HFF-Myc (cell line): Measurements from ENCODE around the gene ARID5B.
A peak's percentile ranks its signal among the peaks of the same experiment; 100 is the strongest.

Source experiments
- DNase-seq: peaks from one replicate; pipeline ENCODE4 v3.0.0-alpha.2; 2011; ENCODE audit warnings: low read depth; ENCODE audit errors: extremely low read depth
- H3K4me3 ChIP-seq: replicated peaks from 2 replicates; pipeline ENCODE4 v1.5.1; 2011; ENCODE audit warnings: low read depth, mild to moderate bottlenecking, control low read depth, low read length
- TF ChIP-seq, protein P1 (sequence below): IDR thresholded peaks from 2 replicates; pipeline ENCODE4 v1.5.1; 2012; ENCODE audit warnings: mild to moderate bottlenecking, low read depth, low read length, control low read depth; ENCODE audit errors: missing control alignments

The ARID5B gene

DNA sequence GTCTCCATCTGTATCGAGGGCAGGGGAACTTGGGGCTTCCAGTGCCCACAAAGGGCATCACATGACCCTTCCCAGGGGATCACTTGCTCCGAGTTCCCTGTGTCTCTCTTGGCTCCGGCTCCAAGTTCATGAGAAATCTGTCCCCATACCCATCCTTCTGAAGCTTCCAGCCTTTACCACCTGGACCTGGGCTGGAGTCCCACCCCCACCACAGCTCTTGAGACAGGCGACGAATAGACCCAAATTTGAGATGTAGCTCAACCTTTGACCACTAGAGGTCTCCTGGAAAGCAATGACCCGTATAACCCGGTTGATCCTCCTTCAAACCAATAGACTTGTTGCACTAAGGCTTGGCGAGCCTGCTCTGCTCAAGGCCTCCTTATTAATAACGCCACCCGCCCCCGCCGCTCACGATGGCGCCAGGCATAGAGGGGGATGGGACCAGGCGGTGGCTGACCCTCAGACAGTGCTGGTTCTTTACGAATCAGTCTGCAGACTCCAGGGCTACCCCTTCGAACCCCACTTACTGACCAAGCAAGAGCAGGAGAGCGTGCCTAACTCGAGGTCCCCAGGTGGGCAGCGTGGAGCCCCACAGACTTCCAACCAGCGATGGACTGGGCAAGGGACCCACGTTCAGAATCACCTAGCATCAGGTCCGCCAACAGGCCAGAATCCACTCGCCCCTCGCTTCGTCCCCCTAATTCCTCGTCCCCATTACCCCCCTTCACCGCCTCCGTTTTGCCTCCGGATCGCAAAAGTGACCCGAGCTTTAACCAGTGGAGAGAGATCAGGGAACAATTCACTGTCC lies 4.4 kb upstream of the ARID5B start:
- DNase-seq, result peak; percentile 67
- H3K4me3 ChIP-seq, result no peak overlapping the region
- TF ChIP-seq, protein P1, sequence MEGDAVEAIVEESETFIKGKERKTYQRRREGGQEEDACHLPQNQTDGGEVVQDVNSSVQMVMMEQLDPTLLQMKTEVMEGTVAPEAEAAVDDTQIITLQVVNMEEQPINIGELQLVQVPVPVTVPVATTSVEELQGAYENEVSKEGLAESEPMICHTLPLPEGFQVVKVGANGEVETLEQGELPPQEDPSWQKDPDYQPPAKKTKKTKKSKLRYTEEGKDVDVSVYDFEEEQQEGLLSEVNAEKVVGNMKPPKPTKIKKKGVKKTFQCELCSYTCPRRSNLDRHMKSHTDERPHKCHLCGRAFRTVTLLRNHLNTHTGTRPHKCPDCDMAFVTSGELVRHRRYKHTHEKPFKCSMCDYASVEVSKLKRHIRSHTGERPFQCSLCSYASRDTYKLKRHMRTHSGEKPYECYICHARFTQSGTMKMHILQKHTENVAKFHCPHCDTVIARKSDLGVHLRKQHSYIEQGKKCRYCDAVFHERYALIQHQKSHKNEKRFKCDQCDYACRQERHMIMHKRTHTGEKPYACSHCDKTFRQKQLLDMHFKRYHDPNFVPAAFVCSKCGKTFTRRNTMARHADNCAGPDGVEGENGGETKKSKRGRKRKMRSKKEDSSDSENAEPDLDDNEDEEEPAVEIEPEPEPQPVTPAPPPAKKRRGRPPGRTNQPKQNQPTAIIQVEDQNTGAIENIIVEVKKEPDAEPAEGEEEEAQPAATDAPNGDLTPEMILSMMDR, result peak; percentile 72

DNA sequence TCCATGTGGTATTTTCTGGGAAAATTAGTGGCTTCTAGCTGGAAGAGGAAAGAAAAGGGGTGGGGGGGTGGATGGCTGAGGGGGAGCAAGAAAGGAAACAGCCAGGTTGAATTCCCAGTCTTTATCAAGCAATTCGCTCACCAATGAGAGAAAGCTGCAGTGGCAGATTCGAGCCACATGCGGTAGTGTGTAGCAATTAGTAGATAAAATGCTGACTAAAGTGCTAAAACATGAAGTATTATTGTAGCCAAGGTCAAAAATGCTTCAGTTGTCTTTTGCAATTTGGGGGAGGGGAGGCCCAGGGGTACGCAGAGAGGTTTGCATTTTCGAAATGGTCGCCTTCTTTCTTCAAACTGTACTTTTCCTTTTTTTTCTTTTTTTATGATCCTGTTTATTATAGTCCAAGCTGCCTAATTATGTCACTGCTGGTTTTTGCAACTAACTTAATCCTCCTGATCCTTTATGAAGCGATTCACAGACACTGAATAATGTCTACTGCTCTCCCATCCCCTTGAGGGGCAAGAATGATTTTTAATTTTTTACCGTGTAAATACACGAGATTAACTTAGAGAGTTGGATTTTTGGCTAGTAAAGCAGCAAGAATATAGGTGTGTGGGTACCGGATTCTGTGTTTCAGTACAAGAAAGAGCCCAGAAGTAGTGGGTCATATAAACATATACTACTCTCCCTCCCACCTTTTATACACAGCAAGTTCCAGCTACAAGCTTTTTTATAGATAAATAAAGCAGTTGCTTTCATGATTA lies 3.6 kb upstream of the ARID5B start:
- DNase-seq, result no peak
- TF ChIP-seq, protein P1, result no peak
- H3K4me3 ChIP-seq, result no peak overlapping the region

DNA sequence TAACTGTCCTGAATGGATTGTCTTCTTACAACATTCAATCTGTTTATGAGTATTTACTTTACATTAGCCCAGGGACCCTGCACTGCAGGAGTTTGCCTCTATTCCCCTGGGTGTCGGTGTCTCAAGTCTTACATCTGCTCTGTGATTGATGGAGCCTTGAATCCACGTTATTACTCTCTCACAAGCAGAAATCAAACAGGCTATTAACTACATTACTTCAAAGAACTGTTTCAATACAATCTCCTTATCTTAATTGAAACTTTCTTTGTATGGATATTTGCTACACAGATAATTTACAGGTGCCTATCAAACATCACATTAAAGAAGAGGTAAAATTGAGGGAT lies 3.1 kb upstream of the ARID5B start:
- no peak overlapping the region for H3K4me3 ChIP-seq
- TF ChIP-seq, protein P1, result no peak
- no peak for DNase-seq

DNA sequence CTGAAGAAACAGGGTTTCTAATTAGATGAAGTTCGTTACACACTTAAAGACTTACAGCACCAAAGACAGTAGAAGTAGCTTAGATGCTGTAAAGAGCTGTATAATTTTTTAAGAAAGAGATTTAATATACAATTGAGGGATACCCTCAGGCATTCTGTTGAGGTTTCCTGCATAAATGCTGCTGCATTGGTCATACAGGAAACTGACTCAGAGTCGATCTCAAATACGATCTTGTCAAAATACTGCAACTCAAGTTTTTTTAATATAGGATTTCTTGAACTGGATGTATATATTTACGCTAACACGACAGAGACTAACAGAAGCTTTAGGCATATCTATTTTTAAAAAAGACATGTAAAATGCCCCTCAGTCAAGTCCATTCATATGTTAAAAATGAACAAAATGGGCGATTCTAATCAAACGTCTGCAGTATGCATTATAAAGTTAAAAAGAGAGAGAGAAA lies 2.4 kb upstream of the ARID5B start:
- TF ChIP-seq, protein P1, result no peak
- H3K4me3 ChIP-seq, result no peak overlapping the region; the same call in 1 of the 2 replicates
- no peak for DNase-seq

DNA sequence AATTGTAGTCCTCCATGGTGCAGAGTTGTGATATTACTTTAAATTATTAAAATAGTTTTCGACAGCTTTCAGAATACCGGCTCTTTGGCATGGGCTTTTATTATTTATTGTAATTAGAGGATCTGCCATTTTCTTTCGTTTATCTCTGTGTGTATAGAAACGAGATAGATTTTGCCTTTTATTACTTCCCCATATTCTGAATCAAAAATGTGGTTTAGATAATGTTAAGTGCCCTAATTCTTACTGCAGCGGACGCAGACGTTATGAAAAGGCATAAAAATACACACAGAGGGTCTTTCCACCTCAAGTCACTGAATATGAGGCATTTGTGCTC lies 1.9 kb upstream of the ARID5B start:
- TF ChIP-seq, protein P1, result no peak
- peak overlapping the region; percentile 69 for H3K4me3 ChIP-seq
- DNase-seq, result no peak

DNA sequence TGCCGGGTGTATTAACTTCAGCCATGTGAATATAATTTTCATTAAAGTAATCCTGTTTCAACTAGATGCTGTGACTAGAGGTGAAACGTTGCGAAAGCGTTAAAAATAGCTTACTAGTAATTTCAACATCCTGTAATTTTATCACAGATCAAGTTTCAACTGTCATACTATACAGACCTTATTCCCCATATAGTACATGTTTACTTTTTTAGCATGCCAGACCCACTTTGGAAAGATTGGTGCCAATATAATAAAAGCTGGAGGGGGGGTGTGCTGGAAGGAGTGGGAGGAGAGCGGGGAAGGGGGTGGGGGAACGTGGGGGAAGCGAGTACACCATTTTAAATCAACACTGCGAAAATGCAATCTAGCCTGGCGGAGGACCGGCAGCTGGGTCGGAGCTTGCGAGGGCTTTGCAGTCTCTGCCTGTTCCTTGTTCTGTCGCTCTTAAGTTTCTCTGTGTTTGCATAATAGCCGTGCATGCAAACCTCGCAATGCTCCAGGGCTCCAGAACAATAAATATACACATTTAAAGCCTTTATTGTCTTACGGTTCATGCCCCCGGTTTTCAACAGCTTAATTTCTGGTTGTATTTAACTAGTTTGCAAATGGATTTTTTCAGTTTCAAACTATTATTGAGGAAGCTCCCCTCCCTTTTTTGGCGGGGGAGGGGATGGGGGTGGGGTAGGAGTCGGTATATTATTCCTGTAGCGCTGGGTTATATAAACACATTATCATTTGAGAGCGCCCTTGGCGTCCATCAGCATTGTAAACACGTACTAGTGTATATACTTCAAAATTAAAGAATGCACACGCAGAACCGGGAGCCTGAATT lies 1.3 kb upstream of the ARID5B start:
- H3K4me3 ChIP-seq, result peak overlapping the region; percentile 69
- TF ChIP-seq, protein P1, result no peak
- peak; percentile 65 for DNase-seq
